C4-2B (cell line): ENCODE results near the gene CFAP45.
"Not testable (repeated sequence)": the region's sequence is repeated elsewhere in the genome, so short reads cannot be mapped to it uniquely, and the experiment has no call there.

Source experiments
- ZFX ChIP-seq: fragments of 450-650 bp; IDR thresholded peaks from 2 replicates; pipeline ENCODE4 v1.6.1; 2017
- TF ChIP-seq, protein P1 (sequence below): fragments of 450-650 bp; conservative IDR thresholded peaks from 2 replicates; pipeline ENCODE4 v1.5.1; 2017; ENCODE audit warnings: mild to moderate bottlenecking

GRCh38 chr1:159904036-159904435 is 4.1 kb upstream of the CFAP45 start:
- TF ChIP-seq, protein P1, sequence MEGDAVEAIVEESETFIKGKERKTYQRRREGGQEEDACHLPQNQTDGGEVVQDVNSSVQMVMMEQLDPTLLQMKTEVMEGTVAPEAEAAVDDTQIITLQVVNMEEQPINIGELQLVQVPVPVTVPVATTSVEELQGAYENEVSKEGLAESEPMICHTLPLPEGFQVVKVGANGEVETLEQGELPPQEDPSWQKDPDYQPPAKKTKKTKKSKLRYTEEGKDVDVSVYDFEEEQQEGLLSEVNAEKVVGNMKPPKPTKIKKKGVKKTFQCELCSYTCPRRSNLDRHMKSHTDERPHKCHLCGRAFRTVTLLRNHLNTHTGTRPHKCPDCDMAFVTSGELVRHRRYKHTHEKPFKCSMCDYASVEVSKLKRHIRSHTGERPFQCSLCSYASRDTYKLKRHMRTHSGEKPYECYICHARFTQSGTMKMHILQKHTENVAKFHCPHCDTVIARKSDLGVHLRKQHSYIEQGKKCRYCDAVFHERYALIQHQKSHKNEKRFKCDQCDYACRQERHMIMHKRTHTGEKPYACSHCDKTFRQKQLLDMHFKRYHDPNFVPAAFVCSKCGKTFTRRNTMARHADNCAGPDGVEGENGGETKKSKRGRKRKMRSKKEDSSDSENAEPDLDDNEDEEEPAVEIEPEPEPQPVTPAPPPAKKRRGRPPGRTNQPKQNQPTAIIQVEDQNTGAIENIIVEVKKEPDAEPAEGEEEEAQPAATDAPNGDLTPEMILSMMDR, result not testable (repeated sequence)
- not testable (repeated sequence) for TF ChIP-seq ZFX
